Stimulated activated effector memory CD8-positive, alpha-beta T cell treated with anti-CD3 and anti-CD28 coated beads, Interleukin-12 subunit alpha, Interleukin-12 subunit beta, amount 100 ng/mL, for 72 hours (primary cell): ENCODE results near the gene ITSN2.

Experiments
- ATAC-seq: fragments of 150-1000 bp; cut with Tn5 transposase; 2 replicates; pipeline ENCODE4 v1.10.0; 2021
- DNase-seq, 2 donors: peaks; one replicate each; pipeline ENCODE4 v3.0.0; 2021 to 2022; ENCODE audit warnings: low spot score in 2 of 2
- H3K27ac Mint-ChIP-seq: one replicate; pipeline ENCODE4 v1.8.0; 2022; ENCODE audit warnings: mild to moderate bottlenecking, mixed read lengths
- H3K36me3 Mint-ChIP-seq: one replicate; pipeline ENCODE4 v1.8.0; 2022; ENCODE audit warnings: mild to moderate bottlenecking, mixed read lengths
- H3K4me1 Mint-ChIP-seq: one replicate; pipeline ENCODE4 v1.8.0; 2022; ENCODE audit warnings: mixed read lengths
- H3K4me3 Mint-ChIP-seq: one replicate; pipeline ENCODE4 v1.8.0; 2022; ENCODE audit warnings: mild to moderate bottlenecking, mixed read lengths
- H3K9me3 Mint-ChIP-seq: one replicate; pipeline ENCODE4 v1.8.0; 2022; ENCODE audit warnings: mixed read lengths

Gene ITSN2

DNA sequence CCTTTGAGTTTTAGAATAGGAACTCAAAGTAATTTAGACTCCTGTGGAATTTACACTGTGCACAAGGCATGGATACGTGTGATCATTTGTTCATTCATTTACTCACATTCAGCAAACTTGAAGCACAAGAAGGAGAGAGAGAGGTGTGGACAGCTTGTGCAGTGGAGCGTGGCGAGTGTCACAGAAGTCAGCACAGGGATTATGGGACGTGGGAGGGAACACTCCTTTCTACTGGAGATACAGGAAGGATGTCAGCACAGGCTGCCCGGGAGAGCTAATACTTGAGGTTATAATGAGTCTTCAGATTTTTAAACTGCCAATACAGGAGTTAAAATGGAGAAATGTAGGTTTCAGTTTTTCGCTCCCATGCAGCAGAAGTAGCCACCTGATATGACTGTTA lies 178.5 kb downstream of the ITSN2 start:
- no peak for ATAC-seq
- no peaks in the 10 kb centered on the region for H3K4me1 Mint-ChIP-seq
- H3K4me3 Mint-ChIP-seq, result no peak overlapping the region
- no peaks in the 10 kb centered on the region for H3K9me3 Mint-ChIP-seq
- H3K27ac Mint-ChIP-seq, result no peak overlapping the region
- H3K36me3 Mint-ChIP-seq, result no peaks in the 10 kb centered on the region
- no peak for DNase-seq

DNA sequence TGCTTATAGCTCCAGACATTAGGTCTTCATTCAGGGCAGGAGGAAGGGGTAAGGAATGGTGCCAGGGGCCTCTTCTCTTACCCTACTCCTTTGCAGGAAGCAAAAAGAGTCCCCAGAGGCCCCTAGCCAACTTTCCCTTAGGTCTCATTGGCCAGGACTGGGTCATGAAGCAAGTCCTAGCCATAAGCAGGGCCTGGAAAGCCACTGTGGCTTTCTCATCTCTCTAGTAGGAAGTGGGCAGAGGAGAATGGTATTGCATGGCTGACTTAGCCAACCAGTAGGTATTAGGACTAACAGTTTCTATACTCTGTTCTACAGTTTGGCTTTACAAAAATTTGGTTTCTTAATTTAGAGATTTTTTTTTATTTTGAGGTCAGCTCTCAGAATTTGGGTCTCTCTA lies 180.7 kb downstream of the ITSN2 start:
- no peak overlapping the region for H3K27ac Mint-ChIP-seq
- H3K36me3 Mint-ChIP-seq, result no peaks in the 10 kb centered on the region
- no peak for DNase-seq
- no peaks in the 10 kb centered on the region for H3K9me3 Mint-ChIP-seq
- no peaks in the 10 kb centered on the region for H3K4me1 Mint-ChIP-seq
- ATAC-seq, result no peak
- no peak overlapping the region for H3K4me3 Mint-ChIP-seq

DNA sequence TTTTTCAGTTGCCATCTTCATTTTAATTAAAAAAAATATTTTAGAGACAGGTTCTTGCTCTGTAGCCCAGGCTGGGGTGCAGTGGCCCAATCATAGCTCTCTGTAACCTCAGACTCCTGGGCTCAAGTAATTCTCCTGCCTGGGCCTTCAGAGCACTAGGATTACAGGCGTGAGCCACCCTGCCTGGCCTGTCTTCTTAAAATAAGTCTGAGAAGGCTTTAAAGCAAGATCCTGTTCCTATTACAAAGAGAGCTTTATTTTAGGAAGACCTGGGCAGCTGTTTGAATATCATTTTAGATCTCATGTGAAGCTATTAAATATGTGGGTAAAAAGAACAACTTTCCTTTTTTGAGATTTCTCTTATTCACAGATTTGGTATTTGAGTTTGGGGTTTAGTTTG lies 184.0 kb downstream of the ITSN2 start:
- Mint-ChIP-seq H3K36me3 (no peaks in the 10 kb centered on the region), H3K4me3 (no peak overlapping the region), H3K9me3 (no peaks in the 10 kb centered on the region), H3K27ac (no peak overlapping the region), H3K4me1 (no peaks in the 10 kb centered on the region)
- DNase-seq (no peak), ATAC-seq (no peak)

DNA sequence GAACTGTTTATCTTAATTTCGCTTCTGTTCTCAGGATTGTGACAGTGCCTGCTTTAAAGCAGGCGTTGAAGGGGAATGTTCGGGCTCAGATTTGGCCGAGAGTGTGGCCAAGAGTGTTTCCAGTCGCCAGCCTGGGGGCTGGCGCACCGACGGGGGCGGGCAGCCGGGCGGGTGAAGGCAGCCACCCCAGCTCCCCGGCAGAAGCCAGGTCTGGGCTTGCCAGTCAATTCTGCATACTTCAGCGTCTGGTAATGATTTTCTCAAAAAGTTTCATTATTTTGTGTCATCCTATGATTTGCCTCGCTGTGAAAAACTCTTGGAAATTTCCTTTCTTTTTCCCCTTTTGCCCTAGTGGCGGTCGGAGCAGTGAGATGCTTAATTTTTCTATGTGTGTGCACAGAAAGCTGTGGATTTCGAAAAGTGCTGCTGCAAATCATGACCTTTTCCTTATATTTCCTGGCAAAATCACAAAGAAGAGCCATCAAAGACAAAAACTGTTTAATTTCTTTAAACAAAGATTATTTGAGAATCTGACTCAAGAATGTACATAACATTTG lies 184.6 kb downstream of the ITSN2 start:
- no peak overlapping the region for H3K4me3 Mint-ChIP-seq
- ATAC-seq (no peak), DNase-seq (no peak)
- H3K27ac Mint-ChIP-seq, result no peak overlapping the region
- no peaks in the 10 kb centered on the region for H3K36me3 Mint-ChIP-seq
- no peaks in the 10 kb centered on the region for H3K9me3 Mint-ChIP-seq
- no peaks in the 10 kb centered on the region for H3K4me1 Mint-ChIP-seq

DNA sequence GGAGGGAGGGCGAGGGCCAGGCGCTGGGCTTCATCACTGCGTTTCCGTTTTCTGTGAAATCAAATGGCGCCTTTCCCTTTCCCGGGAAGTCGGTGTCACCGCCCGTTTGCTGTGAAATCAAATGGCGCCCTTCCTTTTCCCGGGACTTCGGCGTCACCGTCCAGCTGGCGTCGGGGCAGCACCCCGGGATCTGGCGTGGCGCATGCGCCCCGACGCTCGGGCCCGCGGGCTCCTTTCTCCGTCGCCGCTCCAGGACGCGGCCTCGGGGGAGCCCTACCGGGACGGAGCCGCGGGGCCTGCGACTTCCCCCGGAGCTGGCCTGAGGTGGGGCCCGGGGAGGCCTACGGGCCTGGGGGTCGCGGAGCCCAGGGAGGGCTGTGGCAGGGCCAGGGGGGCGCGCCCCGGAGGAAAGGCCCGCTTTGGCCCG lies 185.5 kb downstream of the ITSN2 start, which contains the start of gene FAM228A:
Gene FAM228A (plus strand): TSS at position 203 of the 427 bp plus-strand sequence. CDS start 428 bp downstream, outside the sequence.
- no peak for DNase-seq
- no peak for ATAC-seq
- Mint-ChIP-seq H3K9me3 (no peaks in the 10 kb centered on the region), H3K27ac (no peak within 1 kb of the TSS), H3K36me3 (no peaks in the 10 kb centered on the region), H3K4me3 (no peak within 1 kb of the TSS), H3K4me1 (no peaks in the 10 kb centered on the region)

DNA sequence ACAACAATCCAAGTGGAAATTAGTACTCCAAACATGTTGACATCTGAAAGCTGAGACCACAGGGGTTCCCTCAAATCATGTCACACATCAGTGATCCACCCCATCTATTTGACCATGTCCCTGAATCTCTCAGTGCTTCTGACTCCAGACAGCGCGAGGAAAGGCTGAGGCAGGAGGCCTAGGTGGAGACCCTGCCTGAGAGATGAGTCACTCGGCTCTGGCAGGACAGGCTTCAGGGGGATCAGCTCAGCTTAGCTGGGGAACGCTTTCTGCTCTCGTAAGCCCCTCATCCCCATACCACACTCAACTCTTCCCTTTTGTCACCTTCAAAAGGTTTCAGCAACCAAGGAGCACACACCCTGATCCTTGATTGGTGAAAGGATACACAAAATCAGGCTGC lies 191.3 kb downstream of the ITSN2 start:
- no peaks in the 10 kb centered on the region for H3K36me3 Mint-ChIP-seq
- no peak for ATAC-seq
- no peaks in the 10 kb centered on the region for H3K4me1 Mint-ChIP-seq
- H3K4me3 Mint-ChIP-seq, result no peak overlapping the region
- DNase-seq, result no peak
- no peak overlapping the region for H3K27ac Mint-ChIP-seq
- no peaks in the 10 kb centered on the region for H3K9me3 Mint-ChIP-seq

DNA sequence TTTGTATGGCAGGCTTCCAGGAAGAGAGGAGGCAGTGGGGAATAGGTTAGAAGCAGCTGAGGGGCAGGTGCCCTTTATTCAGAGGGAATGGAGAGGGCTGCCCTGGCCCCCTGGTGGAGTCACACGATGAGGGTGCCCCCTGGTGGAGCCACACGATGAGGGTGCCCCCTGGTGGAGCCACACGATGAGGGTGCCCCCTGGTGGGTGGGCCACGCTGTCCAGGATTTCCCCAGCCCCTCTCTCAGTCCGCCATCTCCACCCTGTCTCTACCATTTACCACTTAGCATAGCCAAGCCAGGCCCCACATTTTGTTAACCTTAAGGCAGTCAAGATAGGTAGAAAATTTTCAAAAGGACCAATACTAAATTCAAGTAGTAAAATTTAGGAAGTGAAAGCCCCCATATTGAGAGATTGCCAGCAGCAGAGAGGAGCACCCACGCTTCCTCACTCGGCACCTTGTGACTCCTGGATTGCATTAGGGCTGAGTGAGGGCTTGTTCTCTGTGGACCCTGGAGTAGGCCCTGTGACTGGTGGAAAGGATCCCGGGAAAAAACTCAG lies 195.8 kb downstream of the ITSN2 start:
- peak; percentile 79 for ATAC-seq
- H3K9me3 Mint-ChIP-seq, result peaks cover 2% of the 10 kb centered on the region
- peak; percentile 6 to 72 for DNase-seq
- H3K27ac Mint-ChIP-seq, result no peak overlapping the region
- no peaks in the 10 kb centered on the region for H3K36me3 Mint-ChIP-seq
- no peak overlapping the region for H3K4me3 Mint-ChIP-seq
- no peaks in the 10 kb centered on the region for H3K4me1 Mint-ChIP-seq

DNA sequence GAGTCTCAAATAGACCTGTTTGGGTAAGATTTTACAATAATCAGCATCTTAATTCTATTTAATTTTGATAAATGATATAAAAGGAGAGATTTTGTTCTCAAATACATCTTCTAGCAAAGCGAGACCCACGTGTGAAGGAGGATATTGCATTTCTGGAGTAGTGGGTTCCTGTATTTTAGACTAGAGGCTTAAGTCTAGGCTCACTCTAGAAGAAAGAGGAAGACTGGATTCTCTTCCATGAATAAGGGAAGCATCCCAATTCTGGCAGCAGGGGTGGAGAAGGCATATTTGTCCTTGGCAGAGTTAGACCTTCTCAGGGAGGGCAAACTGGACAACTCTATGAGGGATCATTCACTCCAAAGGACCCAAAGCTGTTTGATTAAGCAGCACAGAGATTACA lies 196.7 kb downstream of the ITSN2 start:
- Mint-ChIP-seq H3K4me1 (no peaks in the 10 kb centered on the region), H3K36me3 (no peaks in the 10 kb centered on the region), H3K4me3 (no peak overlapping the region), H3K9me3 (peaks cover 2% of the 10 kb centered on the region), H3K27ac (no peak overlapping the region)
- no peak for ATAC-seq
- no peak for DNase-seq

DNA sequence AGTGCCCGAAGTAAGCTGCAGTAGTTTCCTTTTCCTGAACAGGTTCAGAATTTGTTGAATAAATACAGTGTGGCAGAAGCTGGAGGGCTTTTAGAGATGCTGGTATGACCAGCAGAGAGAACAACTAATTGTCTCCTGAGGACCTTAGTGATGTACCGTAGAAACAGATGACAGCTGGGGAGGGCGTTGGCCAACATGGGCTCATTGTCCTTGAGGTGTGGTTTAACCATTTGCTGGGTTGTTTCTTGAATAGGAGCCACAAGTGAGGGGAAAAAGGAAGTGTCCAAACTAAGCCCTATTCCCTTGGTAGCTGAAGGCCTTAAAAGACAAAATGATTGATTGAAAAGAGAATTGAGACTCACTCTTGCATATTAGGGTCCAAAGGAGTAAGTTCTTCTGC lies 197.2 kb downstream of the ITSN2 start:
- H3K36me3 Mint-ChIP-seq, result no peaks in the 10 kb centered on the region
- no peak for DNase-seq
- H3K4me3 Mint-ChIP-seq, result no peak overlapping the region
- peaks cover 2% of the 10 kb centered on the region for H3K9me3 Mint-ChIP-seq
- H3K4me1 Mint-ChIP-seq, result no peaks in the 10 kb centered on the region
- no peak overlapping the region for H3K27ac Mint-ChIP-seq
- ATAC-seq, result no peak

DNA sequence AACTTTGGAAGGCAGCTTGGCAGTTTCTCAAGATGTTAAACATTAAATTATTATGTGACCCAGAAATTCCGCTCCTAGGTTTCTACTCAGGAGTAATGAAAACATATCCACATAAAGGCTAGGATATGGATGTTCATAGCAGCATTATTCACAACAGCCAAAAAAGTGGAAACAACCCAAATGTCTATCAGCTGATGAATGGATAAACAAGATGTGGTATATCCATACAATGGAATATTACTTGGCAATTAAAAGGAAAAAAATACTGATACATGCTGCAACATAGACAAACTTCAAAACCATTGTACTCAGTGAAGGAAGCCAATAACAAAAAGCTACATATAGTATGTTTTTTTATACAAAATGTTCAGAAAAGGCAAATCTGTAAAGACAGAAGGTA lies 197.8 kb downstream of the ITSN2 start:
- Mint-ChIP-seq H3K9me3 (peaks cover 2% of the 10 kb centered on the region), H3K4me1 (no peaks in the 10 kb centered on the region), H3K4me3 (no peak overlapping the region), H3K36me3 (no peaks in the 10 kb centered on the region), H3K27ac (no peak overlapping the region)
- ATAC-seq (no peak), DNase-seq (no peak)

DNA sequence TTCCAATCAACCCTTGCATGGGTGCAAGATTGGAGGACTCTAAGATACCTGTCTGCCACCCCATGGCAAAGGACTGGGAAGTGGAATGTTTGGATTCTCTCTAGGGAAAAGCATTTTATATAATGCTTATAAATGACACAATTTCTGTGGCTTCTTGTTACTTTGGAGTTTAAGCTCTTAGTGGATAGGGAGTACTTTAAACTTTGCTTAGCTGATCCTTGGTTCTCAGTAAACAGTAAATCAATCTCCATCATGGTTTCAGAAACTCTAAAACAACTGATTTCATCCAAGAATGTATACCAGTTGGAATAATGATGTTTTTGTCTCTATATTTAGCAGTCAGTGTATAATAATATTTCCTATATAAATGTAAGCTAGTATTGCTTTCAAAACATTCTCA lies 199.6 kb downstream of the ITSN2 start:
- no peak overlapping the region for H3K4me3 Mint-ChIP-seq
- H3K4me1 Mint-ChIP-seq, result no peaks in the 10 kb centered on the region
- DNase-seq (no peak), ATAC-seq (no peak)
- H3K36me3 Mint-ChIP-seq, result no peaks in the 10 kb centered on the region
- H3K9me3 Mint-ChIP-seq, result peaks cover 2% of the 10 kb centered on the region
- H3K27ac Mint-ChIP-seq, result no peak overlapping the region

DNA sequence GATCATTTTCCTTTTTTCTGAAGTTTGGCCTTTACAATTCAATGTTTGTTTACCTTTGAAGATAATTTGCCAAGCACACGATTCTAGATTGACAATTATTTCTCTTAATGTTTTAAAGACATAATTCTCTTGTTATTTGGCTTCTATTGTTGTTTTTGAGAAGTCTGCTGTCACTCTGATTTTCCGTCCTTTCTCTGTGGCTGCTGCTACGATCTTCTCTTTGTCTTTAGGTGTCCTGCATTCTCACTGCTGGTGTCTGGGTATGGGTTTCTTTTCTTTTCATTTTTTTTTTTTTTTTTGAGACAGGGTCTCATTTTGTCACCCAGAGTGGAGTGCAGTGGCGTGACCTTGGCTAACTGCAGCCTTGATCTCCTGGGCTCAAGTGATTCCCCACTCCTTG lies 200.6 kb downstream of the ITSN2 start:
- Mint-ChIP-seq H3K4me3 (no peak overlapping the region), H3K9me3 (peaks cover 2% of the 10 kb centered on the region), H3K4me1 (no peaks in the 10 kb centered on the region), H3K36me3 (no peaks in the 10 kb centered on the region), H3K27ac (no peak overlapping the region)
- no peak for ATAC-seq
- no peak for DNase-seq

DNA sequence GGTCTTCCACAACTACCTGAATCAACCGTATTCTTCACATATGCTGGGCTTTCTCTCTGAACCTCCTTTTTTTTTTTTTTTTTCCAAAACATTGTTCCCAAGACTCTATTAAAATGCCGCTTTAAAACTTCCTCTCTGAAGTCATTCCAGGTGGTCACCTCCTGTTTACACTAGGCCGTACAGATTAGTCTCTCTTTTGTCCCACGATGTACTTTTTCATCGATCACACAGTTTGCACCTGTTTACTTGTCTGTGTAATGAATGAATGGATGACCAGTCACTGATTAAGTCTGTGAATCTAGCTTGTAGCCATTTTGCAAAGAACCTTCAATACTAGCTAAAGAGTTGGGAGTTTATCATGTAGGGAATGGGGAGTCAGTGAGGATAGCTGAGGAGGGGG lies 202.2 kb downstream of the ITSN2 start:
- Mint-ChIP-seq H3K4me3 (no peak overlapping the region), H3K36me3 (no peaks in the 10 kb centered on the region), H3K27ac (no peak overlapping the region), H3K4me1 (no peaks in the 10 kb centered on the region), H3K9me3 (peaks cover 2% of the 10 kb centered on the region)
- ATAC-seq (no peak), DNase-seq (no peak)

DNA sequence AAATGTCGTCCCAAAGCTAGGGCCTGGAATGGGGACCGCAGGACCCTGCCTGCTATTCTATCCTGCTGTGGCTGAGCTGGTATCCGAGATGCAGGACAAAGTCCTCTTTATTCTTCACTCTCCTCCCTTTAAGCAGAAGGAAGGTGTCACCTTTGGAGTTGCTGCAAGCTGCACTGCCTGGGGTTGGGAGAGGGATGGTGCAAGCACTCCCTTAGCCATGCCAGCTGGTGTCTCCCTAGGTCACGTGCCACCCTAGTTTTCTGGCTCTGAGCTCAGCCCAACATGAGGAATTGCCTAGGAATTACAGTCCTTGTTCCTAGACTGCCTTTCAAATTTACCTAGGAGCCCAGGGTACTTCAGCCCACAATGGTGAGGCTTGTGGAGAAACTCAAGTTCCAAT lies 206.9 kb downstream of the ITSN2 start:
- DNase-seq (no peak), ATAC-seq (no peak)
- Mint-ChIP-seq H3K36me3 (no peaks in the 10 kb centered on the region), H3K4me1 (no peaks in the 10 kb centered on the region), H3K4me3 (no peak overlapping the region), H3K9me3 (peaks cover 2% of the 10 kb centered on the region), H3K27ac (no peak overlapping the region)
